BJ (cell line): ENCODE results near the gene PATL2. TPM values are rescaled to one million over a fixed set of nuclear protein-coding genes. Genes with fewer than 3 reads are reported as not detected.

Experiments used
- CTCF ChIA-PET: fragments of 350-600 bp; formaldehyde crosslinking; extraction: SDS; loops from one replicate; lab custom pipeline; 2021; ENCODE audit warnings: antibody characterized with exemption, inconsistent platforms; lab: Yijun Ruan, JAX
- POLR2A ChIA-PET: fragments of 300-600 bp; sonication (Branson Sonifier 250); formaldehyde crosslinking; extraction: SDS; loops from one replicate; lab custom pipeline; 2021; ENCODE audit warnings: antibody characterized with exemption; lab: Charles Lee
- DNase-seq: peaks from one replicate; pipeline ENCODE4 v3.0.0-alpha.2; 2011; ENCODE audit warnings: low read depth
- H3K27me3 ChIP-seq: 2 replicates; pipeline ENCODE4 v1.6.0; 2011; ENCODE audit warnings: low read length; ENCODE audit not compliant: control insufficient read depth, insufficient read depth
- H3K36me3 ChIP-seq: 2 replicates; pipeline ENCODE4 v1.5.1; 2011; ENCODE audit warnings: low read length; ENCODE audit not compliant: control insufficient read depth, insufficient read depth
- H3K4me3 ChIP-seq: 2 replicates; pipeline ENCODE4 v1.5.1; 2011; ENCODE audit warnings: low read depth, mild to moderate bottlenecking, control low read depth, low read length
- polyA plus RNA-seq: library from polyadenylated mRNA; depleted of rRNA; stranded (reverse); fragments of >200 nt; gene quantifications from 2 replicates; pipeline ENCODE4 v1.2.3, GENCODE V29; 2011
- TF ChIP-seq, protein P1 (sequence below): IDR thresholded peaks from 2 replicates; pipeline ENCODE4 v1.5.1; 2011; ENCODE audit warnings: low read depth, mild to moderate bottlenecking, control low read depth, inconsistent platforms, low read length, moderate library complexity; ENCODE audit not compliant: insufficient read depth

PATL2 gene
- polyA plus RNA-seq, 1 experiment: 0.12 TPM

DNA sequence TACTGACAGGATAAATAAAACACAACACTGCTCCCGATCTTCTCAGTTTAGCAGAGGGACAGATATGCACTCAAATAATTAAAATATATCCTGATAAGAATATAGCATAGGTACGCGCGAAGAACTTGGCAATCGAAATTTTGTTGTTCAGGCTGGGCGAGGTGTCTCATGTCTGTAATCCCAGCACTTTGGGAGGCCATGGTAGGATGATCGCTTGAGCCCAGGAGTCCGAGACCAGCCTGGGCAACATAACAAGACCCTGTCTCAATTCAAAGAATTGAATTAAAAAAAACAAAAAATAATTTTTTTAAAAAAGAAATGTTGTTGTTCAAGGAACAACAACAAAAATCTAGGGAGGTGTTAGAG, 7.8 kb upstream of the PATL2 start:
- no peak for DNase-seq
- peaks cover 10% of the 10 kb centered on the region for H3K36me3 ChIP-seq
- CTCF ChIA-PET: interaction anchor here (1.1 kb wide), 1 partner anchor 17 kb away, joined by 3 read pairs; no protein-coding TSS in a partner anchor
- POLR2A ChIA-PET: no interaction called here
- H3K4me3 ChIP-seq: no peak overlapping the region
- H3K27me3 ChIP-seq: no peaks in the 10 kb centered on the region
- TF ChIP-seq, protein P1, sequence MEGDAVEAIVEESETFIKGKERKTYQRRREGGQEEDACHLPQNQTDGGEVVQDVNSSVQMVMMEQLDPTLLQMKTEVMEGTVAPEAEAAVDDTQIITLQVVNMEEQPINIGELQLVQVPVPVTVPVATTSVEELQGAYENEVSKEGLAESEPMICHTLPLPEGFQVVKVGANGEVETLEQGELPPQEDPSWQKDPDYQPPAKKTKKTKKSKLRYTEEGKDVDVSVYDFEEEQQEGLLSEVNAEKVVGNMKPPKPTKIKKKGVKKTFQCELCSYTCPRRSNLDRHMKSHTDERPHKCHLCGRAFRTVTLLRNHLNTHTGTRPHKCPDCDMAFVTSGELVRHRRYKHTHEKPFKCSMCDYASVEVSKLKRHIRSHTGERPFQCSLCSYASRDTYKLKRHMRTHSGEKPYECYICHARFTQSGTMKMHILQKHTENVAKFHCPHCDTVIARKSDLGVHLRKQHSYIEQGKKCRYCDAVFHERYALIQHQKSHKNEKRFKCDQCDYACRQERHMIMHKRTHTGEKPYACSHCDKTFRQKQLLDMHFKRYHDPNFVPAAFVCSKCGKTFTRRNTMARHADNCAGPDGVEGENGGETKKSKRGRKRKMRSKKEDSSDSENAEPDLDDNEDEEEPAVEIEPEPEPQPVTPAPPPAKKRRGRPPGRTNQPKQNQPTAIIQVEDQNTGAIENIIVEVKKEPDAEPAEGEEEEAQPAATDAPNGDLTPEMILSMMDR: no peak

DNA sequence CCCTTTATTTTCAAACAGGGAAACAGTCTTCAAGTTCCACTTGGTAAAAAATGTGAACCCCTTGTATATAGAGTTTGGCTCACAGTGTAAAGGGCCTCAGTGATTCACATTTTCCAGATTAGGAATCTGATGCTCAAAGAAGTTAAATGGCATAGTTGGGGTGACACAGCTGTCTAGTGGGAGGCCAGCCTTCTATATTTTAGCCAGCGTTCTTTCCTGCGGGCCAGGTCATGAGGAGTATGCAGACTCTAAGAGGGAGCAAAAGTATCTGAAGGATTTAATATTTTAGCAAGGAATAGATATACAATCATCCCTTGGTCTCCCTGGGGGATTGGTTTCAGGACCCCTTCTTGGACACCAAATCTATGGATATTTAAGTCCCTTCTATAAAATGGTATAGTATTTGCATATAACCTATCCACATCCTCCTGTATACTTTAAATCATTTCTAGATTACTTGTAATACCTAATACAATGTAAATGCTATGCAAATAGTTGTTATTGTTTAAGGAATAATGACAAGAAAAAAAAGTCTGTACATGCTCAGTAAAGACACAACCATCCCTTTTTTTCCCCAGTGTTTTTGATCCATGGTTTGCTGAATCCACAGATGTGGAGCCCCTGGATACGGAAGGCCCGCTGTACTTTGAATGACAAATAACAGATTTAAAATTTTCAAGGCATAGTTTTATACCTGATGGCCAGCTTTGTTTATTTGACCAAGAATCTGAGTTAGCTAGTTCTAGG, 7.2 kb upstream of the PATL2 start:
- H3K4me3 ChIP-seq: no peak overlapping the region
- peaks cover 10% of the 10 kb centered on the region for H3K36me3 ChIP-seq
- TF ChIP-seq, protein P1: no peak
- no peaks in the 10 kb centered on the region for H3K27me3 ChIP-seq
- no peak for DNase-seq
- ChIA-PET CTCF (interaction anchor here (0.6 to 1.1 kb wide), 3 partner anchors 17 to 120 kb away, joined by 3 to 4 read pairs (median 3); partner anchors contain the start of gene SPG11), POLR2A (no interaction called here)

DNA sequence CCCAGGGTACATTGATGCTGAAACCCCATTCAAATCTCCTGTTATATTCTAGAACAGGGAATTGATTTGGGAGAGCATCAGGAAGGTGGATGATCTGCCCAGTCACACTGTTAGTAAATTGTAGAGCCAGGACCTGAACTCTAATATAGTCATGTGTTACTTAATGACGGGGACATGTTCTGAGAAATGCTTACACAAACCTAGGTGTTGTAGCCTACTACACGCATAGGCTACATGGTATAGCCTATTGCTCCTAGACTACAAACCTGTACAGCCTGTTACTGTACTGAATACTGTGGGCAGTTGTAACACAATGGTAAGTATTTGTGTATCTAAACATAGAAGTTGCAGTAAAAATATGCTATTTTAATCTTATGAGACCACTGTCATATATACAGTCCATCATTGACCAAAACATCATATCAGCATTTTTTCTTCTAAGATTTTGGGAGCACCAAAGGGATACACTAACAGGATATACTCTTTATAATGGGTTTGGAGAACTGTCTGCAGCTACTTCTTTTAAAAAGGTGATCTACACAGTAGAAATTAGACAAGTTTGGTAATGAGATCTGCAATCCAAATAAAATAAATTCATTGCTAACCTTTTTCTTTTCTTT, 6.0 kb upstream of the PATL2 start:
- TF ChIP-seq, protein P1: no peak
- Histone ChIP-seq H3K4me3 (no peak overlapping the region), H3K27me3 (no peaks in the 10 kb centered on the region), H3K36me3 (peaks cover 10% of the 10 kb centered on the region)
- POLR2A ChIA-PET: no interaction called here
- DNase-seq: no peak
- CTCF ChIA-PET: interaction anchor here (0.7 to 1.0 kb wide), 2 partner anchors 54 to 109 kb away, joined by 4 to 5 read pairs; partner anchors contain the start of gene SPG11

DNA sequence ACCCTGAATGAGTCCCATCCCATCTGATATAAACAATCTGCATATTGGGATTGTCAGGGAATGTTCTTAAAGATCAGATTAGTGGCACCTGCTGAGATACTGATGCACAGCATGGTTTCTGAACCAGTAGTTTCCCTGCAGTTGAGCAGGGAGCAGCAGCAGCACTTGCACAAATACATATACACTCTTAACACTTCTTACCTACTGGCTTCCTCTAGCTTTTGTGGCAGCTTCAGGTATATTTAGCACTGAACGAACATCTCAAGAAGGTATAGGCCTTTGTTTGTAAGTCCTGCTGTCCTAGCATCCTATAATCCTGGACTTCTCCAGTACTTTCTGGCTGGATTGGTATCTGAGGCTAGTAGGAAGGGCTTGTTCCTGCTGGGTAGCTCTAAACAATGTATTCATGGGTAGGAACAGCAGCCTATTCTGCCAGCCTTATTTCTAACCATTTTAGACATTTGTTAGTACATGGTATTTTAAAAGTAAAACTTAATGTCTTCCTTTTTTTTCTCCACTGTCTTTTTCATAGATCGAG, 4.7 kb upstream of the PATL2 start:
- DNase-seq: no peak
- Histone ChIP-seq H3K27me3 (no peaks in the 10 kb centered on the region), H3K4me3 (no peak overlapping the region), H3K36me3 (peaks cover 10% of the 10 kb centered on the region)
- POLR2A ChIA-PET: interaction anchor here (1.1 kb wide), 1 partner anchor 13 kb away, joined by 4 read pairs; no protein-coding TSS in a partner anchor
- TF ChIP-seq, protein P1: no peak
- CTCF ChIA-PET: interaction anchor here (0.5 kb wide), 1 partner anchor 10 kb away, joined by 3 read pairs; no protein-coding TSS in a partner anchor
